HG03135 (cell line): ENCODE data around the gene RPS29.
"Not testable (repeated sequence)": the region's sequence is repeated elsewhere in the genome, so short reads cannot be mapped to it uniquely, and the experiment has no call there.

Source experiments
- ATAC-seq: cut with Tn5 transposase; IDR thresholded peaks from one replicate; pipeline ENCODE4 v1.9.1; 2021; ENCODE audit warnings: mild to moderate bottlenecking, moderate library complexity; ENCODE audit not compliant: unreplicated experiment

Gene RPS29

GRCh38 chr14:49598485-49599300 lies 12.5 kb upstream of the RPS29 start, which contains the start of gene LRR1:
Gene LRR1, plus strand, starts transcription at chr14:49598940. Its CDS starts 81 bp downstream, at chr14:49599021.
- peak; percentile 55 for ATAC-seq

GRCh38 chr14:49598189-49598484 lies 12.0 kb upstream of the RPS29 start:
- peak; percentile 0 for ATAC-seq

DNA sequence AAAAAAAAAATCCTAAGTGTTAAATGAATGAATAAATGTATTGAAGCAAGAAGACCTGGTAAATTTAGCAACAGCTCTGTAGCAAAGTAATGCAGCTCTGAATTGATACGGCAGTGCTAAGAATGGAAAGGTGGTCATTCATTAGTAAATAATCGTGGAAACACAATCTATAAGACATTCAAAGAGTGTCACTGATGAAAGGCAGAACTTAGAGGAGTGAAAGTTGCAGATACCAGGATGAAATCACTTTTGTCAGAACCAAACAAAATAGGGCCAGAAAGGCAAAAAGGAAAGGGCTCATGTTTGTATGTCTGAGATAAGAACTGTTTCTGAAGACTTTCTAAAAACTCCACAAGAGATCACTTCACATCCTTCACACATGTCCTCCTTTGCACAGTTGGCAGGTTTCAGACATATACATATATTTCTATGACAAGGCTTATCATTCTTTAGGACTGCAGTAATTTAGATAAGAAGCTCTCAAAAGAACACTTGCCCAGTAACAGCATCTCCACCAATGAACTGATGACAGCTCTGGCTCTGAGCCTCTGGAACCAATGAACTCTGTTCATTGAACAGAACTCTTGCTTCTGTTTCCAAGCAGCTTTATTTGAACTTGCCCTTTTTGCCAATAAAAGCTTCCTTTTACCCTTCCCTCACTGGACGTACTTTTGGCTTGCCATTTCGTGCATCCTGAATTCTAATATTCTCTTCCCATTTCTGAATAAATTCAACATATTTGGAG lies 8.3 kb upstream of the RPS29 start:
- no peak for ATAC-seq

DNA sequence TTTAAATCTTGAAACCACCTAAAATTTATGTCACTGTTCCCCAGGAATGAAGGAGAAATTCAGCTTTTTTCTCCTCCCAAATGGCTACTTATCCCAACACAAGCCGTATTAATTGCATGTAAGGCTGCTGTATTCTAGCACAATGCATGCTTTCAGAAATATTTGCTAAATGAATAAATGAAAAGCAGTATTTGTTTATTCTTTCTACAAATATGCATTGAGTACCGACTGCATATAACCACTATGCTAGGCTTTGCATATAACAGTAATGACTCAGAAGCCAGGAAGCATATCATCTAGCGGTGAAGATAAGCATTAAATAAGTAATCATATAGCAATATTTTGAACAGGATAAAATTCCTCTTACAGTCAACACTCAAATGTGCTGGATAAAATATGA lies 6.8 kb upstream of the RPS29 start:
- ATAC-seq, result no peak

DNA sequence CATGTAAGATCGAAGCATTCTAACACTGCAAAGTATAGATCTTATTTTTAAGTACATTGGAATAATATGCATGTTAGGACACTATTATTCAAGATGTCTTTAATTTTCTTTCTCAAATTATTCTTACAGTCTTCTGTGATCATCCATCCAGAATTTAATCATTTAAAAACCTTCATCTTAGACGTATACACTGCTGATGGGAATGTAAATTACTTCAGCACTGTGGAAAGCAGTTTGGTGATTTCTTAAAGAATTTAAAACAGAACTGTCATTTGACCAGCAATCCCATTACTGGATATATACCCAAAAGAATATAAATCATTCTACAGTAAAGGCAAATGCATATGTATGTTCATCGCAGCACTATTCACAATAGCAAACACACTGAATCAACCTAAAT lies 3.2 kb upstream of the RPS29 start:
- no peak for ATAC-seq

GRCh38 chr14:49586673-49587460 lies 687 bp upstream of the RPS29 start:
- ATAC-seq, result peak; percentile 29

GRCh38 chr14:49584981-49585640 lies 1.1 kb downstream of the RPS29 start:
- ATAC-seq, result not testable (repeated sequence)

DNA sequence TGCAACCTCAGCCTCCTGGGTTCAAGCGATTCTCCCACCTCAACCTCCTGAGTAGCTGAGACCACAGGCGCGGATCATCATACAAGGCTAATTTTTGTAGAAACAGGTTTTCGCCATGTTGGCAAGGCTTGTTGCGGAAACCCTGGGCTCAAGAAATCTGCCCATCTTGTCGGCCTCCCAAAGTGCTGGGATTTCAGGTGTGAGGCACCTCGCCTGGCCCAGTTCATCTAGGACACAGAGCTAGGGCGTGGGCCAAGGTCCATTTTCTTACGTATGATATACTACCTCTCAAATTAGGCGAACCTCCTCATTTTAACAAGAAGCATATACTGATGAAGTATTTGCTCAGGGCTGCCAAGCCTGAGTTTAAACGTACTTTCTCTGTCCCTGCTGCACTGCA lies 2.1 kb downstream of the RPS29 start:
- no peak for ATAC-seq

- no peak for ATAC-seq
These were observed 2.6 kb downstream of the RPS29 start for GRCh38 chr14:49583629-49584028.

DNA sequence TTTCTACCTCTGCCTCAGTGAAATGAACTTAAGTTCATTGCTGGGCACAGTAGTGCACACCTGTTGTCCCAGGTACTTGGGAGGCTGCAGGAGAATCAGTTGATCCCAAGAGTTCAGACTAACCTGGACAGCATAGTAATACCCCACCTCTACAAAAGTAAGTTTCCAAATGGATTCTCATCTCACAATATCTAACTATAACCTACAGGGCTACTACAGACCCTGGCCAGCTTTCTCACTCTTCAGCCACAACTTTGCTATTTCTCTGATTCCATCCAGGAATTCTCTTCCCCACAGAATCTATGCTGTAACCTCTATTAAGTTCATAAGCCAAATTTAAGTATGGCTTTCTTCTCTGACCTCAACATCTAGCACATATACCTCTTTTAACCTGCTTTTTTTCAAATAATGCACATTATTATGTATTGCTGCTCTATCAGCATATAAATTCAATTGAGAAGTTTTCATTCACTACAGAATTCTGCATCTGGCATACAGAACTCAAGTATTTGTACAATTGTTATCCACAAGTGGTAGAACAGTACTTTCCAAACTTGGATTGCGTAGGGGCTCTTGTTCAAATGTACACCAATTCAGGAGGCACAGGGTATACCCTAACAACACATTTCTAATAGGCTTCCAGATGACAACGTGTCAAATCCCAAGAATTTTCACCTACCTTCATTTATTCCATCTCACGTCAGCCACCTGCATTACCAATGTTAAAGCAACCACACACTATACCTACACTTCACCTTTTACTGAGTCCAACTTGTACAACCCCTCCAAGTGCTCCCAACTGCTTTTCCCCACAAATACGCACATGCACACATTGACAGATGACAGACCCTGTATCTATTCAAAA lies 3.8 kb downstream of the RPS29 start:
- ATAC-seq, result no peak

DNA sequence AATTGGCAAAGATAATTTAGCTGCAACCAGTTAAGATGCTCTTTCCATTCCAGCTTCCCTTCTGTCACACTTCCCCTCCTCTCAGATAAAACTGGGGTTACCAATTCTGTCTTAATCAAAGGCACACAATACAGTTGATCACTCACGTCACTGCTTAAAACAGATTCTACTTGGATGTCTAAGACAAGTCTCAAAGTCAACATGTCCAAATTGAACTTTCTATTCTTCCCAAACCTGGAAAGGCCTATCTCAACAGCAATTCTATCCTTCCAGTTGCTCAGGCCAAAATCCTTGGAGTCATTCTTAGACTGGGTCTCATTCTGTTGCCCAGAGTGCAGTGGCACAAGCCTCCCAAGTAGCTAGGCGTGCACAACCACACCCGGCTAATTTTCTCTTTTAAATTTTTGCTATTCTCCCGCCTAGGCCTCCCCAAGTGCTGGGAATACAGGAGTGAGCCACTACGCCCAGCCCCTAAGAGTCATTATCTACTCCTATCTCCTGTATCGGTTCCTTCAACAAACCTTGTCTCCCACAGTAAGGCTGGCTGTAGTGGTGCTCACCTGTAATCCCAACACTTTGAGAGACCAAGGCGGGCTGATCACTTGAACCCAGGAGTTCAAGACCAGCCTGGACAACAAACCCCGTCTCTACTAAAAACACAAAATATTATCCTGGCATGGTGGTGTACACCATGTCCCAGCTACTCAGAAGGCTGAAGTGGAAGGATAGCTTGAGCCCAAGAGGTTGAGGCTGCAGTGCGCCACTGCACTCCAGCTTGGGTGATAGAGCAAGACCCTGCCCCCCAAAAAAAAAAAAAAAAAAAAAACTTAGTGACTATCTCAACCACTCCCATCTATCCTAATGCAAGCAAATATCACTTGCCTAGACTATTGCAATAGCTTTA lies 4.7 kb downstream of the RPS29 start:
- ATAC-seq, result no peak

DNA sequence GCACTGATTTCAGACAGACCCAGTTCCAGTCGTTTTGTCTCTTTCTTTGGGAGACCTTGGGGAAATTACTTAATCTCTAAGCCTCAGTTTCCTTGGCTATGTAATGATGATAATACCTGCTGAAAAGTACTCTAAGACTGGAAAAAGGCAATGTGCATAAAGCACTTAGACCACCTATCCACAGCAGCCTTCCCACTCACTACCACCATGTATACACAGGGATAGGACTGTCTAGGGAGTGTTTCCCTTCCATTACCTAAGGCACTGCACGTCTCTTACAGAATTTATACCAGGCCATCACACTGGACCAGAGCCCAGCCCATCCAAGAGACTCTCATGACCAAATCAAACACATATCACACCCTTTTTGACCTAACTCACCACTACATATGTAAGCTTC lies 6.3 kb downstream of the RPS29 start:
- ATAC-seq, result no peak

DNA sequence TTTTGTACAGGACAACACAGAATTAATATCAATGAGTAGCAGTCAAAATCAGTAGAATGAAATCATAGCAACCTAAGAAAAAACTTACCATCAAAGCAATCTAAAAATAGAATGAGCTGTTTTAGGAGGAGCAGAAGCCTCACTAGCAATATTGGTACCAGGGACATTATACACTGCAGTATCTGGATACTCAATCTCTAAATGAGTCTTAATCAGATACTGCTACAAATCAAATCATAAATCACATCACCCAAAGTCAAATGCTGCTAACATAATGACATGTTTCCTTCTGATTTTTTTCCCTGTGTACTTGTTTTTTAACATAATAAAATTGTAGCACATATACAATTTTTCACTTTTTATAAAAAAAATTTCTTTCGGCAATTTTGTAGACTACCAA lies 8.0 kb downstream of the RPS29 start:
- ATAC-seq, result no peak

DNA sequence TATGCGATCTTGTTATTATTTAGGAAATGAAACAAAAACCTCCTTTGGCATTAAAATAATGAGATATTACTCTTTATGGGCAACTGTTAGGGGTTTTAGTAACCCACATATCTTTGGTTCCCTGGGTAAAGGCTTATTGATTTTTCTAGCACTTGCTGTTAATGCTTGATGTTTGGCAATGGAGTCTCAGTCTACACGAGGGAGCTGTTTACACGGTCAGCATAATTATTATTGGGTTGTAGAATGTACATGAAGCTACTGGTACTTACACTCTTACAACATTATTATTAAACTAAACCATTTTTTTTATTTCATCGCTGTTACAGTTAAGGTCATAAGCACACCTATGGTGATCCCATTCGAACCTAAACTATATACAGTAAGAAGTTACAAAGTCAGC lies 12.1 kb downstream of the RPS29 start:
- ATAC-seq, result no peak

- no peak for ATAC-seq
These were observed 16.9 kb downstream of the RPS29 start for GRCh38 chr14:49569281-49569680.

GRCh38 chr14:49566714-49567113 lies 19.5 kb downstream of the RPS29 start:
- no peak for ATAC-seq

GRCh38 chr14:49559979-49560768 lies 26.0 kb downstream of the RPS29 start:
- no peak for ATAC-seq

DNA sequence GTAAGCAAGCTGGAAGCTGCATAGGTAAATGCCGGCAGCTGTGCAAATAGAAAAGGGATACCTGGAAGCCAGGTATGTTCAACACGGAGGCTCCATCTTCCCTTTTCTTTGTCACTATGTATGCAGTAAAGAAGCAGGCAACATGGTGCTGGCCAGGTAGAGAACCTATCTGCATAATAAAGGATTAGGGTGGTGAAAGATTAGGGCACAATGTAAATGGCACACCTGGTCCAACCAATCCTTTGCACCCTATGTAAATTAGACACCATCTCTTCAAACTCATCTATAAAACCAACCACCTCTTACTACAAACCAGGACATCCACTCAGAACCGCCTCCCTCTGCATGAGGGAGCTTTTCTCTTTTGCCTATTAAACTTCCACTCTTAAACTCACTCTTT lies 32.3 kb downstream of the RPS29 start:
- no peak for ATAC-seq
